Pancreas (tissue), 10 donors: ENCODE measurements around the gene LUC7L3. TPM values are rescaled to one million over a fixed set of nuclear protein-coding genes. Genes with fewer than 3 reads are reported as not detected.

Source experiments
- ATAC-seq, 4 donors: fragments of 200-7000 bp; cut with Tn5 transposase; one replicate each; pipeline versions ENCODE4 v1.8.0 to v1.9.1; 2020; ENCODE audit warnings: mild to moderate bottlenecking in 4 of 4, moderate library complexity in 4 of 4
- DNase-seq, 6 donors: peaks; one replicate each; pipeline ENCODE4 v3.0.0-alpha.2; 2020
- FAIRE-seq: peaks from 2 replicates; lab custom pipeline; 2012; peaks lifted over from hg19 to GRCh38; lab: Jason Lieb, UNC
- H3K27ac ChIP-seq, 4 donors: fragments of 200-600 bp; sonication (generic); 1 replicate in 3 of 4; 2 replicates in 1 of 4; pipeline versions ENCODE4 v1.5.0 to v1.8.0; 2020
- H3K27me3 ChIP-seq, 4 donors: fragments of 200-600 bp; one replicate each; pipeline ENCODE4 v1.8.0; 2021
- H3K36me3 ChIP-seq, 3 donors: fragments of 200-600 bp; sonication (generic) in 1 of 3; one replicate each; pipeline versions ENCODE4 v1.5.0 to v1.8.0; 2020 to 2021
- H3K4me1 ChIP-seq, 3 donors: fragments of 200-600 bp; one replicate each; pipeline ENCODE4 v1.8.0; 2021
- H3K4me3 ChIP-seq, 4 donors: fragments of 200-600 bp; sonication (generic) in 2 of 4; one replicate each; pipeline versions ENCODE4 v1.5.0 to v1.8.0; 2020 to 2021
- H3K9me3 ChIP-seq, 4 donors: fragments of 200-600 bp; one replicate each; pipeline ENCODE4 v1.8.0; 2021
- CTCF ChIP-seq, 4 donors: fragments of 200-600 bp; sonication (generic) in 3 of 4; IDR thresholded peaks; one replicate each; pipeline versions ENCODE4 v1.5.0 to v1.8.0; 2021; ENCODE audit warnings: antibody characterized with exemption in 4 of 4
- WGBS, 2 donors: extraction: QIAGEN DNeasy Blood & Tissue Kit; methylation state at CpG; one replicate each; pipeline ENCODE4 v1.1.7; 2013; 5-methylcytosine and 5-hydroxymethylcytosine counted together
- intact Hi-C, 3 donors: fragments of 100-400 bp; cut with DNase I; formaldehyde crosslinking; loops; one replicate each; pipeline versions ENCODE4 v1.11.1 to v1.14.2; 2022
- polyA plus RNA-seq, 2 donors: library from polyadenylated mRNA; stranded (reverse); fragments of 200-250 nt; gene quantifications; one replicate each; pipeline ENCODE4 v1.2.3, GENCODE V29; 2013
- total RNA-seq, 6 donors: library from RNA; stranded (reverse); fragmentation: NEBNext Ultra II Directional in 4 of 6; extraction: Animal tissue kit (Norgen Biotek cat#: 25700) in 4 of 6; gene quantifications; one replicate each; pipeline versions ENCODE4 v1.2.1 to v1.2.4, GENCODE V29; 2021 to 2023
- donor health status: healthy with polysubstance abuse.
- donor health status: DM: no; HTN: no; CAD: no; lungs with moderate emphysema.
- donor health status: DM: no; HTN: no; CAD: no.
- donor health status: control.
- donor health status: control.
- donor health status: Bipolar disorder and iron deficiency.
- donor health status: DM: yes; HTN: yes; CAD: no.
- donor health status: DM: no; HTN: no; CAD: no.
- donor health status: DM: no; HTN: no; CAD: no.
- donor health status: DM: yes; HTN: yes; CAD: no.

Gene LUC7L3
- total and polyA plus RNA-seq, 8 donors, result 42.7 to 210 (median 63.4) TPM

- H3K9me3 ChIP-seq, result no peaks in the 10 kb centered on the region
- no peak for ATAC-seq
- H3K4me3 ChIP-seq, result no peak overlapping the region
- WGBS, 2 donors, result 58 to 59% methylated on average over 15 of the region's 15 CpGs
- TF ChIP-seq CTCF (IDR thresholded peaks at IDR 0.05), result no peak
- H3K36me3 ChIP-seq, result no peaks in the 10 kb centered on the region
- DNase-seq, result no peak
- no peak for FAIRE-seq
- H3K27me3 ChIP-seq, result no peaks in the 10 kb centered on the region
- intact Hi-C loops, result no loop called here
- H3K27ac ChIP-seq, result no peak overlapping the region
- H3K4me1 ChIP-seq, result peaks cover 8 to 19% (median 17%) of the 10 kb centered on the region in 3 donors
Measured at GRCh38 chr17:50771991-50772785, 52.8 kb downstream of the LUC7L3 start.

- Histone ChIP-seq H3K4me1 (peaks cover 3 to 12% (median 7%) of the 10 kb centered on the region in 3 donors), H3K27ac (no peak overlapping the region), H3K9me3 (no peaks in the 10 kb centered on the region), H3K4me3 (no peak overlapping the region), H3K27me3 (no peaks in the 10 kb centered on the region), H3K36me3 (no peaks in the 10 kb centered on the region)
- no peak for DNase-seq
- intact Hi-C loops, result no loop called here
- ATAC-seq, result no peak
- FAIRE-seq, result no peak
- 84 to 87% methylated on average over 7 of the region's 7 CpGs for WGBS, 2 donors
- no peak for TF ChIP-seq CTCF (IDR thresholded peaks at IDR 0.05)
Measured at GRCh38 chr17:50774225-50774803, 54.9 kb downstream of the LUC7L3 start.

GRCh38 chr17:50775926-50776325, 56.5 kb downstream of the LUC7L3 start:
- no peak for ATAC-seq
- intact Hi-C loops, result no loop called here
- no peaks in the 10 kb centered on the region for H3K9me3 ChIP-seq
- no peaks in the 10 kb centered on the region for H3K4me1 ChIP-seq
- FAIRE-seq, result no peak
- no peak overlapping the region for H3K27ac ChIP-seq
- no peak overlapping the region for H3K4me3 ChIP-seq
- DNase-seq, result no peak
- WGBS, 2 donors, result 75 to 93% methylated on average over 3 of the region's 3 CpGs
- H3K27me3 ChIP-seq, result no peaks in the 10 kb centered on the region
- TF ChIP-seq CTCF (IDR thresholded peaks at IDR 0.05), result no peak
- H3K36me3 ChIP-seq, result no peaks in the 10 kb centered on the region

GRCh38 chr17:50778471-50778870, 59.1 kb downstream of the LUC7L3 start:
- H3K4me3 ChIP-seq, result no peak overlapping the region
- intact Hi-C loops, result no loop called here
- ATAC-seq (no peak), DNase-seq (no peak), FAIRE-seq (no peak)
- TF ChIP-seq CTCF (IDR thresholded peaks at IDR 0.05), result no peak
- H3K27ac ChIP-seq, result no peak overlapping the region
- no peaks in the 10 kb centered on the region for H3K36me3 ChIP-seq
- no peaks in the 10 kb centered on the region for H3K27me3 ChIP-seq
- H3K9me3 ChIP-seq, result no peaks in the 10 kb centered on the region
- WGBS, 2 donors, result 82 to 89% methylated on average over 8 of the region's 8 CpGs
- H3K4me1 ChIP-seq, result no peaks in the 10 kb centered on the region

GRCh38 chr17:50778988-50779387, 59.6 kb downstream of the LUC7L3 start:
- TF ChIP-seq CTCF (IDR thresholded peaks at IDR 0.05), result no peak
- no peaks in the 10 kb centered on the region for H3K4me1 ChIP-seq
- H3K36me3 ChIP-seq, result no peaks in the 10 kb centered on the region
- ATAC-seq (no peak), FAIRE-seq (no peak), DNase-seq (no peak)
- 64 to 68% methylated on average over 4 of the region's 4 CpGs for WGBS, 2 donors
- intact Hi-C loops, result no loop called here
- no peak overlapping the region for H3K27ac ChIP-seq
- no peak overlapping the region for H3K4me3 ChIP-seq
- no peaks in the 10 kb centered on the region for H3K27me3 ChIP-seq
- no peaks in the 10 kb centered on the region for H3K9me3 ChIP-seq
